Glutamatergic neuron (in vitro differentiated cells): ENCODE measurements around the gene SGCE. TPM values are rescaled to one million over a fixed set of nuclear protein-coding genes. Genes with fewer than 3 reads are reported as not detected.

Source experiments
- DNase-seq: peaks from one replicate; pipeline ENCODE4 v3.0.0; 2022
- H3K27ac Mint-ChIP-seq: one replicate; pipeline ENCODE4 v1.8.0; 2020; ENCODE audit warnings: mild to moderate bottlenecking, mixed read lengths, inconsistent platforms; ENCODE audit not compliant: unreplicated experiment
- H3K27me3 Mint-ChIP-seq: one replicate; pipeline ENCODE4 v1.8.0; 2020; ENCODE audit warnings: mild to moderate bottlenecking, moderate library complexity, mixed read lengths, inconsistent platforms; ENCODE audit not compliant: unreplicated experiment
- H3K36me3 Mint-ChIP-seq: one replicate; pipeline ENCODE4 v1.8.0; 2020; ENCODE audit warnings: mild to moderate bottlenecking, mixed read lengths, inconsistent platforms; ENCODE audit not compliant: unreplicated experiment
- H3K4me1 Mint-ChIP-seq: one replicate; pipeline ENCODE4 v1.8.0; 2020; ENCODE audit warnings: mild to moderate bottlenecking, low read depth, mixed read lengths, inconsistent platforms; ENCODE audit not compliant: unreplicated experiment
- H3K4me3 Mint-ChIP-seq: one replicate; pipeline ENCODE4 v1.8.0; 2020; ENCODE audit warnings: mild to moderate bottlenecking, mixed read lengths, inconsistent platforms; ENCODE audit not compliant: unreplicated experiment
- H3K9me3 Mint-ChIP-seq: one replicate; pipeline ENCODE4 v1.8.0; 2020; ENCODE audit warnings: mild to moderate bottlenecking, moderate library complexity, mixed read lengths, inconsistent platforms; ENCODE audit not compliant: unreplicated experiment
- total RNA-seq: library from RNA; stranded (reverse); fragmentation: NEBNext Ultra II Directional; extraction: Animal tissue kit (Norgen Biotek cat#: 25700); gene quantifications from one replicate; pipeline ENCODE4 v1.2.1, GENCODE V29; 2021; ENCODE audit not compliant: unreplicated experiment
- TF ChIP-seq, protein P1 (sequence below): fragments of 200-600 bp; sonication (generic); IDR thresholded peaks from one replicate; pipeline ENCODE4 v1.5.0; 2021; ENCODE audit not compliant: partially characterized antibody, unreplicated experiment

Gene SGCE
- total RNA-seq, 1 donor from 2014 or later = 64.4 TPM

- DNase-seq = no peak
- Mint-ChIP-seq H3K27ac (no peak overlapping the region), H3K4me3 (no peak overlapping the region), H3K27me3 (no peaks in the 10 kb centered on the region), H3K36me3 (no peaks in the 10 kb centered on the region), H3K9me3 (peaks cover 1% of the 10 kb centered on the region), H3K4me1 (peaks cover 10% of the 10 kb centered on the region)
- TF ChIP-seq, protein P1, sequence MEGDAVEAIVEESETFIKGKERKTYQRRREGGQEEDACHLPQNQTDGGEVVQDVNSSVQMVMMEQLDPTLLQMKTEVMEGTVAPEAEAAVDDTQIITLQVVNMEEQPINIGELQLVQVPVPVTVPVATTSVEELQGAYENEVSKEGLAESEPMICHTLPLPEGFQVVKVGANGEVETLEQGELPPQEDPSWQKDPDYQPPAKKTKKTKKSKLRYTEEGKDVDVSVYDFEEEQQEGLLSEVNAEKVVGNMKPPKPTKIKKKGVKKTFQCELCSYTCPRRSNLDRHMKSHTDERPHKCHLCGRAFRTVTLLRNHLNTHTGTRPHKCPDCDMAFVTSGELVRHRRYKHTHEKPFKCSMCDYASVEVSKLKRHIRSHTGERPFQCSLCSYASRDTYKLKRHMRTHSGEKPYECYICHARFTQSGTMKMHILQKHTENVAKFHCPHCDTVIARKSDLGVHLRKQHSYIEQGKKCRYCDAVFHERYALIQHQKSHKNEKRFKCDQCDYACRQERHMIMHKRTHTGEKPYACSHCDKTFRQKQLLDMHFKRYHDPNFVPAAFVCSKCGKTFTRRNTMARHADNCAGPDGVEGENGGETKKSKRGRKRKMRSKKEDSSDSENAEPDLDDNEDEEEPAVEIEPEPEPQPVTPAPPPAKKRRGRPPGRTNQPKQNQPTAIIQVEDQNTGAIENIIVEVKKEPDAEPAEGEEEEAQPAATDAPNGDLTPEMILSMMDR = no peak
These were observed 40.3 kb downstream of the SGCE start for GRCh38 chr7:94615666-94616065.

- no peaks in the 10 kb centered on the region for H3K9me3 Mint-ChIP-seq
- no peak overlapping the region for H3K27ac Mint-ChIP-seq
- no peak overlapping the region for H3K4me3 Mint-ChIP-seq
- no peaks in the 10 kb centered on the region for H3K36me3 Mint-ChIP-seq
- no peak for DNase-seq
- no peaks in the 10 kb centered on the region for H3K27me3 Mint-ChIP-seq
- TF ChIP-seq, protein P1 = no peak
- H3K4me1 Mint-ChIP-seq = peaks cover 2% of the 10 kb centered on the region
These were observed 43.3 kb downstream of the SGCE start for GRCh38 chr7:94612661-94613060.

GRCh38 chr7:94612253-94612652, 43.7 kb downstream of the SGCE start:
- no peak overlapping the region for H3K4me3 Mint-ChIP-seq
- no peaks in the 10 kb centered on the region for H3K27me3 Mint-ChIP-seq
- no peak overlapping the region for H3K27ac Mint-ChIP-seq
- DNase-seq = no peak
- TF ChIP-seq, protein P1 = no peak
- no peaks in the 10 kb centered on the region for H3K9me3 Mint-ChIP-seq
- no peaks in the 10 kb centered on the region for H3K36me3 Mint-ChIP-seq
- H3K4me1 Mint-ChIP-seq = peaks cover 2% of the 10 kb centered on the region

GRCh38 chr7:94609561-94609960, 46.4 kb downstream of the SGCE start:
- Mint-ChIP-seq H3K4me3 (no peak overlapping the region), H3K27ac (no peak overlapping the region), H3K9me3 (peaks cover 1% of the 10 kb centered on the region), H3K4me1 (peaks cover 2% of the 10 kb centered on the region), H3K27me3 (no peaks in the 10 kb centered on the region), H3K36me3 (peaks cover 11% of the 10 kb centered on the region)
- no peak for DNase-seq
- TF ChIP-seq, protein P1 = no peak

DNA sequence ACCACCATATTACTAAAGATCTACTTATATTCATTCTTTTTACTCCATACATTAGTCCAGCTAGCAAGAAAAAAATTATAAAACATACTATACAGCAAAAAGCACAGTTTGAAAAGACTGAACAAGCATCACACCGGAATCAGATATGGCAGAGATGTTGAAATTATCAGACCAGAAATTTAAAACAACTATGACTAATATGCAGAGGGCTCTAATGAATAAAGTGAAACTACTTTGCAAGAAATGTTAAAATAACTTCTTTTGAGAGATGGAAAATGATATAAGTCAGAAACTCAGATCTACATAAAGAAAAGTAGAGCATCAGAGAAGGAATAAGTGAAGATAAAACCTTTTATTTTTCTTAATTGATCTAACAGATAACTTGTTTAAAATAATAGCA, 50.9 kb downstream of the SGCE start:
- H3K36me3 Mint-ChIP-seq = peaks cover 11% of the 10 kb centered on the region
- H3K4me1 Mint-ChIP-seq = peaks cover 16% of the 10 kb centered on the region
- H3K27ac Mint-ChIP-seq = no peak overlapping the region
- TF ChIP-seq, protein P1 = no peak
- H3K4me3 Mint-ChIP-seq = no peak overlapping the region
- H3K27me3 Mint-ChIP-seq = no peaks in the 10 kb centered on the region
- DNase-seq = no peak
- H3K9me3 Mint-ChIP-seq = peaks cover 1% of the 10 kb centered on the region
